Measurements from ENCODE around the gene NARF. TPM values are rescaled to one million over a fixed set of nuclear protein-coding genes. Genes with fewer than 3 reads are reported as not detected.
A peak's percentile ranks its signal among the peaks of the same experiment; 100 is the strongest.

The NARF gene
- total RNA-seq, 2 donors from 2014 or later: 217 to 295 TPM

DNA sequence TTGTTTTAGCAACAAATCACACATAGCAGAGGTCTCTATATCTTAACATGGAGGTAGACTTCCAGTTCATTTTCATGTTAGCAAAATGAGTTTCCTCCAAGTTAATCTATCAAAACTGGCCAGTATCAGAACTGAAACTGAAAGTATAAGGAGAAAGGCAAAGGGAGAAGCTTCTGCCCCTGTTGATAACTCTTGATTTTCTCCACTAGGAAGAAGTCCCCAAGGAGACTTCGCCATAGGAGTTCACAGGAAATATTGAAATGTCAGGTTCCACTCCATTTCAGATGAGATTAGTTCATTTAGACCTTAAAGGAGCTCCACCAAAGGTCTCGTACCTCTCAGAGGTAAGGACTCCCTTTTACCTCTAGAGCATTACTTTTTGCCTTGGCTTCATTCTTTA lies 39.0 kb upstream of the NARF start:
- ATAC-seq: no peak
- peak; percentile 12 for DNase-seq (ENCODE audit: low spot score)
- peaks cover 2% of the 10 kb centered on the region for H3K36me3 Mint-ChIP-seq
- no peaks in the 10 kb centered on the region for H3K9me3 Mint-ChIP-seq
- H3K27me3 Mint-ChIP-seq: no peaks in the 10 kb centered on the region
- peak overlapping the region; percentile 74 to 86 for H3K27ac Mint-ChIP-seq
- H3K4me3 Mint-ChIP-seq: peak overlapping the region; percentile 74
- peaks cover 26 to 29% of the 10 kb centered on the region in 2 donors for H3K4me1 Mint-ChIP-seq (ENCODE audit: low read depth in 2 of 2)

DNA sequence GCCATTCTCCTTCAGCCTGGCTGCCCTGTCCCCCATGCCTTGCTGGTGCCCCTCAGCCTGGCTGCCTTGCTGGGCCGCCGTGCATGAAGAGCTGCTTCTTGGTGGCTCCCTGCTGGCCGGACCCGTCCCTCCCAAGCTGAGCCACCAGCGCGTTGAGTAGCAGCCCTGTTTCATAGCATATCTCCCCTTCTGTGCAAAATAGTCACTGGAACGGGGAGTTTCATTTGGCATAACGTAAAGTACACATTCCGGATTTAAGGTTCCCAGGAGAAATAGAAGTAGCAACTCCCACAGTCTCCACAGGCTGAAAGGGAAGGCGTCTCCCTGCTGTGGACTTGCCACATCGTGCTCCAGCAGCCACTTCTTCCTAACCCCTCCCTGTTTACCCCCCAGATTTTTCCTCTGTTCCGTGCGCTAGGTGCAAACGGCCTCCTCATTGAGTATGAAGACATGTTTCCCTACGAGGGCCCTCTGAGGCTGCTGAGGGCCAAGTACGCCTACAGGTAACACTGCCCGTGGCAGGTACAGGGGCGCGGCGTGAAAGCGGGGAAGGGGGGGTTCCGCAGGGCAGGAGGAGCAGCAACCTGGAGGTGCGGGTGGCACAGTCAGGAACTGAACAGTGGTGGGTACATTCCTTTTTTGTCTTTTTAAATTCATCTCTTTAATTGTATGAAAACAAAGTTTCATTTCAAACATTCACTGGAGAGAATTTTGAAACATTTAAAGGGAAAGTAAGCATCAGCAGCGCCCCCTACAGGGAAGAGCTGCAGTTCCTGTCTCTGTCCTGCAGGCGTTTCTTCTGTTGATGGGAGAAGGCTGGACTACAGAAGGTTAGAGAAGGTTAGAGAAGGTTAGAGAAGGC lies 34.3 kb upstream of the NARF start:
- Mint-ChIP-seq H3K27me3 (no peaks in the 10 kb centered on the region), H3K4me1 (ENCODE audit: low read depth in 2 of 2) (peaks cover 23 to 39% of the 10 kb centered on the region in 2 donors), H3K9me3 (no peaks in the 10 kb centered on the region), H3K36me3 (peaks cover 6% of the 10 kb centered on the region), H3K4me3 (no peak overlapping the region), H3K27ac (peak overlapping the region; percentile 64 to 75)
- no peak for ATAC-seq
- DNase-seq (ENCODE audit: low spot score): no peak

DNA sequence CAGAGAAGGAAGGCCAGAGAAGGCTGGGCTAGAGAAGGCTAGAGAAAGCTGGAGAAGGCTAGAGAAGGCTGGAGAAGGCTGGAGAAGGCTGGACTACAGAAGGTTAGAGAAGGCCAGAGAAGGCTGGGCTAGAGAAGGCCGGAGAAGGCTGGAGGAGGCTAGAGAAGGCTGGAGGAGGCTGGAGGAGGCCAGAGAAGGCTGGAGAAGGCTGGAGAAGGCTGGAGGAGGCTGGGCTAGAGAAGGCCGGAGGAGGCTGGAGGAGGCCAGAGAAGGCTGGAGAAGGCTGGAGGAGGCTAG lies 33.7 kb upstream of the NARF start:
- H3K36me3 Mint-ChIP-seq: peaks cover 6% of the 10 kb centered on the region
- H3K4me1 Mint-ChIP-seq (ENCODE audit: low read depth in 2 of 2): peaks cover 23 to 39% of the 10 kb centered on the region in 2 donors
- H3K4me3 Mint-ChIP-seq: no peak overlapping the region
- H3K27me3 Mint-ChIP-seq: no peaks in the 10 kb centered on the region
- H3K9me3 Mint-ChIP-seq: no peaks in the 10 kb centered on the region
- DNase-seq (ENCODE audit: low spot score): no peak
- ATAC-seq: no peak
- H3K27ac Mint-ChIP-seq: peak overlapping the region; percentile 64 to 75

DNA sequence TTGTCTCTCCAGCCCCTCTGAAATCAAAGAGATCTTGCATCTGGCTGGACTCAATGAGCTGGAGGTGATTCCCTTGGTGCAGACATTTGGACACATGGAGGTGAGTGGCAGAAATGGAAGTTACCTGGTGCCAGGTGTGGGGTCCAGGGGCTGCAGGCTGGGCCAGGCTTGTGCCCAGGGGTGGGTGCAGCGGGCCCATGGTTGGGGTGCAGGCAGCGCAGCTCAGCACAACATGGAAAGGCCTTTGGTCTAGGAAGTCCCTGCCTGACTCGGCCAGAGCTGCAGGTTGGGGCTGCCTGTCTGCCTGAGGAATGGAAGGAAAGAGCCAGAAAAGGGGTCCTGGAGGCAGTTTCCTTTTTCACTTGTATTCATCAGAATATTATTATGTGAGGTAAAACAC lies 30.0 kb upstream of the NARF start:
- H3K9me3 Mint-ChIP-seq: no peaks in the 10 kb centered on the region
- H3K36me3 Mint-ChIP-seq: peaks cover 6% of the 10 kb centered on the region
- peak overlapping the region; percentile 86 for H3K4me3 Mint-ChIP-seq
- H3K4me1 Mint-ChIP-seq (ENCODE audit: low read depth in 2 of 2): peaks cover 23 to 33% of the 10 kb centered on the region in 2 donors
- peak overlapping the region; percentile 80 to 93 for H3K27ac Mint-ChIP-seq
- no peak for ATAC-seq
- H3K27me3 Mint-ChIP-seq: no peaks in the 10 kb centered on the region
- DNase-seq (ENCODE audit: low spot score): no peak

DNA sequence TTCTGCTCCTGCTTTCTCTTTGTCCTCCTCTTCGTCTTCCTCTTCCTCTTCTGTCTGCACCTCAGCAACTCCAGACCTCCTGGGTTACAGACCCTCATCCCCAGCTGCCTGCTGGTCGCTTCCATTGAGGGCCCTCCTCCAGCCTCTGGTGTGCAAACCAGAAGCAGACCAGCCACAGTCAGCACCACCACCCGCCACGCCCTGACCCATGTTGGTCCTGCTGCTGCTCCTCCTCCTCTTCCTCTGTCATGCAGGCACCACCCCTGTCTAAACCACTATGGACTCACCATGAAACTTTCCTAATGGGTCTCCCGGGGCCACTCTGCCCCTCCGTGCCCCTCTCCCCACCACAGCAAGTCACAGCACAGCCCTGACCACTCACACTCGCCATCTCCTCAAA lies 28.7 kb upstream of the NARF start:
- H3K4me1 Mint-ChIP-seq (ENCODE audit: low read depth in 2 of 2): peaks cover 23 to 33% of the 10 kb centered on the region in 2 donors
- H3K9me3 Mint-ChIP-seq: no peaks in the 10 kb centered on the region
- no peaks in the 10 kb centered on the region for H3K27me3 Mint-ChIP-seq
- peak overlapping the region; percentile 80 to 93 for H3K27ac Mint-ChIP-seq
- peaks cover under 1% of the 10 kb centered on the region for H3K36me3 Mint-ChIP-seq
- DNase-seq (ENCODE audit: low spot score): no peak
- ATAC-seq: peak; percentile 67 to 81
- H3K4me3 Mint-ChIP-seq: peak overlapping the region; percentile 86

DNA sequence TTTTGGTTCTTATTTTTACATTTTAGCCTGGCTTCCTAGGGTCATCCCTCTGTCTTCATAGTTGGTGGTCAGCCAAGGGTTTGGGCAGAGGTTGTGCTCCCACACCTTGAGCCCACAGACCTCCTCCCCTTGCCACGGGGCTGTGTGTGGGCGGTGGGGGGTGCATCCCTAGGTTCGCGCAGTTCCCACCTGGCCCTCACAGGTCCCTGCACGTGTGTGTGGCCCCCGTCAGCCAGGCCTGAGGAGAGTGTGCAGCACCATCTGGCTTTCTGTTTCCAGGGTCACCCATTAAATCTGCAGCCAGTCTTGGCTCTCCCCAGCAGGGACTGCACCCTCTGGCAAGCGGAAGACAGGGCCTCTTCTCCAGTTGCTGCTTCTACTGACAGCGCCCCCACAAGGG lies 26.5 kb upstream of the NARF start:
- ATAC-seq (no peak), DNase-seq (ENCODE audit: low spot score) (no peak)
- no peak overlapping the region for H3K4me3 Mint-ChIP-seq
- H3K4me1 Mint-ChIP-seq (ENCODE audit: low read depth in 2 of 2): peaks cover 17 to 27% of the 10 kb centered on the region in 2 donors
- H3K27me3 Mint-ChIP-seq: no peaks in the 10 kb centered on the region
- no peaks in the 10 kb centered on the region for H3K36me3 Mint-ChIP-seq
- H3K27ac Mint-ChIP-seq: peak overlapping the region; percentile 80 to 93
- no peaks in the 10 kb centered on the region for H3K9me3 Mint-ChIP-seq

DNA sequence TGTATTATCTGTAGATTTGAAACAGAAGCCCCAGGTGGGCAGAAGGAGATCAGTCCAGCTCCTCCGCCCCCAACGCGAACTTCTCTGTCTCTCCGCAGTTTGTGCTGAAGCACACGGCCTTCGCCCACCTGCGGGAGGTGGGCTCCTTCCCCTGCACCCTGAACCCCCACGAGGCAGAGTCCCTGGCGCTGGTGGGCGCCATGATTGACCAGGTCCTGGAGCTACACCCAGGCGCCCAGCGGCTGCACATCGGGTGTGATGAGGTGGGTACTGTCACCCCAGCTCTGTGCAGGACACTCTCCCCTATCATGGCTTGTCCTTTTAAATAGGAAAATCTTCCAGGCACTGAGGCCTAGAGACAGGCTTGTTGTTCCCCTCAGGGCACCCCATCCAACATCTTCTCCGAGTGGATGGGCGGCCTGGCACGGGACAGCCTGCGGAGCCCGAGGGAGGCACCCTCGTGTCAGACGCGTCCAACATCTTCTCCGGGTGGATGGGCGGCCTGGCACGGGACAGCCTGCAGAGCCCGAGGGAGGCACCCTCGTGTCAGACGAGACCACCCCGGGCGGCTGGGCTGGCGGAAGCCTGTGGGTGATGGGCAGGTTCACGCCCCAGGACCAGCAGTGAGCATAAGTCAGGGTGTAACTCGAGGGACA lies 24.9 kb upstream of the NARF start:
- H3K27me3 Mint-ChIP-seq: no peaks in the 10 kb centered on the region
- peak overlapping the region; percentile 66 to 80 for H3K27ac Mint-ChIP-seq
- H3K4me1 Mint-ChIP-seq (ENCODE audit: low read depth in 2 of 2): peaks cover 17 to 25% of the 10 kb centered on the region in 2 donors
- no peak for ATAC-seq
- no peaks in the 10 kb centered on the region for H3K36me3 Mint-ChIP-seq
- H3K4me3 Mint-ChIP-seq: no peak overlapping the region
- DNase-seq (ENCODE audit: low spot score): peak; percentile 57
- H3K9me3 Mint-ChIP-seq: no peaks in the 10 kb centered on the region

DNA sequence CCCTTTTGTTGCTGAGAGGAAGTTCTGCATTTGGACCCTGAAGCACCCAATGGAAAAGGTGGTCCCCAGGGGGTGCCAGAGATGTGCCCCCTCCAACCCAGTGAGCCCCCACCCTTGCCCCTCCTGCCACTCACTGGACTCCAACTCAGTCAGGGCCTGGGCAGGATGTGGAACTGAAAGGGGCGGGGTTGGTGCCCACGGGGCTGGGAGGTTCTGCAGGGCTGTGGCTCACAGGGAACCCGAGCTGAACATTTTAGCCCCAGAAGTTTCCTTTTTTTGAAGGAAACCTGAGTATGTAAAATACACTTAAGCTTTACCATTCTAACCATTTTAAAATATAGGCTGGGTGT lies 24.4 kb upstream of the NARF start:
- Mint-ChIP-seq H3K27ac (peak overlapping the region; percentile 66 to 80), H3K4me1 (ENCODE audit: low read depth in 2 of 2) (peaks cover 17 to 25% of the 10 kb centered on the region in 2 donors), H3K36me3 (no peaks in the 10 kb centered on the region), H3K27me3 (no peaks in the 10 kb centered on the region), H3K9me3 (no peaks in the 10 kb centered on the region), H3K4me3 (no peak overlapping the region)
- ATAC-seq (peak; percentile 73 to 75), DNase-seq (ENCODE audit: low spot score) (peak; percentile 68)

DNA sequence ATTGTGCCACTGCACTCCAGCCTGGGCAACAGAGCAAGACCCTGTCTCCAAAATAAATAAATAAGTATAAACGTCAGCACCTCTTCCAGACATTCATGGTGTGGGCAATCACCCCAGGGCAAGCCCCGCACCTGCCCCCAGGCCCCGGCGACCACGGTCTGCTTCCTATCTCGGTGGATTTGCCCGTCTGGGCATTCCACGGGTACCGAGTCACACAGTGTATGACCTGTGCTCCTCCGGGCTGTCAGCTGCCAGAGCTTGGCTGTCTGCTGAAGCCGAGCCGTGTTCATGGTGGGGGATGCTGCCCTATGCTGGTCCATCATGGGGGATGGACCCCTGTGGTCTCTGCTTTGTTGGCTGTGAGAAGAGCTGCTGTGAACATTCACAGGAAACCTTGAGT lies 23.4 kb upstream of the NARF start:
- Mint-ChIP-seq H3K9me3 (no peaks in the 10 kb centered on the region), H3K4me3 (peak overlapping the region; percentile 17), H3K36me3 (no peaks in the 10 kb centered on the region), H3K27ac (peak overlapping the region in 1 of 2 donors; percentile 56), H3K27me3 (no peaks in the 10 kb centered on the region), H3K4me1 (ENCODE audit: low read depth in 2 of 2) (peaks cover 8 to 16% of the 10 kb centered on the region in 2 donors)
- DNase-seq (ENCODE audit: low spot score) (peak; percentile 57), ATAC-seq (peak in 1 of 2 donors; percentile 20)

DNA sequence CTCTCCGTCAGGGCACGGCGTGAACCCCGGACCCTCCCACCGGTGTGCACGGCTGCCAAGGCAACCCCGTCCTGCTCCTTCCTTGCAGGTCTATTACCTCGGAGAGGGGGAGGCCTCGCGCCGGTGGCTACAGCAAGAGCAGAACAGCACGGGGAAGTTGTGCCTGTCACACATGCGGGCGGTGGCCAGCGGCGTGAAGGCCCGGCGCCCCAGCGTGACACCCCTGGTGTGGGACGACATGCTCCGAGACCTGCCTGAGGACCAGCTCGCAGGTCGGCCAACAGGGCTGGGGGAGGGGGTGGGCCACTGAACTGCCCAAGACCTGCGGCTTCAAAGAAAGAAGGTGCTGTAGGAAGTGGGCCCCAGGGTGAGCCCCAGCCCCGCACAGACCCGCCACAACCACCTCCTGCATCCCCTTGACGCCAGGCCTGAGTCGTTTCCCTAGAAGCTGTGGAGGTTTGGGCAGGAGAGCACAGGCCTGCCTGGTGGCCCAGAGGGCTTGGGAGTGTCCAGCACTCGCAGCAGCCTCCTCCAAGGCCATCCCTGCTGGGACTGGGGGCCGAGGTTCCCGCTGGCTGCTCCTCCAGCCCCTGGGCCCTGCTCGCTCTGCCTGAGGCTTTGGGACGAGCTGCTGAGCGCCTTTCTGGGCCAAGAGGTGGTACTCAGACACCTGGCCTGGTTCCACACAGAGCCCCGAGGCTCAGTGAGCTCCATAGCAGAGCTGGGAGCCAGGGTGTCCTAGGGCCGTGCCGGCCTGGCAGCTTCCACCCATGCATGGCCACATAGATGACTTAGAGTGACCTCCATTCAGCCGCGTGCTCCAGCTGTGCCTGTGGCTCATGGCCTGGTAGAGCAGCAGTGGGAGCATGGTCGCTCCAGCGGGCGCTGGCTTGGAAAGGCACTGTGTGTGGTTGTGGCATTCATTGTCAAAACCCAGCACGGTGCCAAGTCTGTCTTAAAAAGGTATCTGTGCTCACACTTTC lies 22.6 kb upstream of the NARF start:
- Mint-ChIP-seq H3K9me3 (no peaks in the 10 kb centered on the region), H3K27ac (peak overlapping the region in 1 of 2 donors; percentile 56), H3K4me1 (ENCODE audit: low read depth in 2 of 2) (peaks cover 5 to 15% of the 10 kb centered on the region in 2 donors), H3K36me3 (no peaks in the 10 kb centered on the region), H3K4me3 (peak overlapping the region; percentile 17), H3K27me3 (no peaks in the 10 kb centered on the region)
- DNase-seq (ENCODE audit: low spot score): peak; percentile 61
- ATAC-seq: peak; percentile 8 to 40

DNA sequence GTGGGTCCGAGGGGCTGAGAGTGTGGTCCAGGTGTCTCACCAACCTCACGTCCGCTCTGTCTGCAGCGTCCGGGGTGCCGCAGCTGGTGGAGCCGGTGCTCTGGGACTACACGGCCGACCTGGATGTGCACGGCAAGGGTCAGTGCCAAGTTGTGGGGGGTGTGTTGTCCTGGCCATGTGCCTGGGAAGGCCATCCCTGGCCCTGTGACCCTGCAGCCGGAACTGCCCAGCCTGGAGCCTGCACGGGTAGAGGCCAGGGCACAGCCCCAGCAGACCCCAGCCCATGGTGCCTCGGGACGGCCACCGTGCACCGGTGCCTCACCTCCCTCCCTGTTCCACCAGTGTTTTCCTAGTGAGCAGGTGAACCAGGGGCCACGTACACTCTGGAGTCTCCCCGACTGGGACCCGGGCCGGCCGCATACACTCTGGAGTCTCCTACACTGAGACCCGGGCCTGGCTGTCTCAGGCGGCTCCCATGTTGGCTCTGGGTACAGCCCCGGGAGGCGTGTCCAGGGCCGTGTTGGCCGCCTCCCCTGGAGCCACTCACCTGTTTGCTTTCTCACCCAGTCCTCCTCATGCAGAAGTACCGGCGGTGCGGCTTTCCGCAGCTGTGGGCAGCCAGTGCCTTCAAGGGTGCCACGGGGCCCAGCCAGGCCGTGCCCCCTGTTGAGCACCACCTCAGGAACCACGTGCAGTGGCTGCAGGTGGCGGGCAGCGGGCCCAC lies 21.8 kb upstream of the NARF start:
- ATAC-seq (no peak), DNase-seq (ENCODE audit: low spot score) (no peak)
- Mint-ChIP-seq H3K27me3 (no peaks in the 10 kb centered on the region), H3K36me3 (no peaks in the 10 kb centered on the region), H3K4me1 (ENCODE audit: low read depth in 2 of 2) (peaks cover 5 to 14% of the 10 kb centered on the region in 2 donors), H3K9me3 (no peaks in the 10 kb centered on the region), H3K27ac (no peak overlapping the region), H3K4me3 (no peak overlapping the region)

DNA sequence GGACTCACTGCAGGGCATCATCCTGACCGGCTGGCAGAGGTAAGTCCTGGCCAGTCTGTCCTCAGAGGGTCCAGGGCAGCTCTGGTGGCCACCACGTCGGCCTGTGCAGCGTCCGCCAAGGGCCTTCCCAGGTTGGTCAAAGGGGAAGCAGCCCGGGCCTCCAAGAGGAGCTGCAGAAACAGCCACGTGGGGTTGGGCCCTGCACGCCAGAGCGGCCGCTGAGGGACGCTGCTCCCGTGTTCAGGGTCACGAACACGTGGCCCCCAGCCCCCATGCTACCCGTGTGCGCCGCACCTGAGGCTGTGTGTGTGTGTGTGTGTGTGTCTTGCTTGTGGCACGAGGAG lies 21.2 kb upstream of the NARF start:
- Mint-ChIP-seq H3K4me1 (ENCODE audit: low read depth in 2 of 2) (peaks cover 5 to 14% of the 10 kb centered on the region in 2 donors), H3K9me3 (no peaks in the 10 kb centered on the region), H3K27me3 (no peaks in the 10 kb centered on the region), H3K36me3 (no peaks in the 10 kb centered on the region), H3K27ac (no peak overlapping the region), H3K4me3 (no peak overlapping the region)
- DNase-seq (ENCODE audit: low spot score) (no peak), ATAC-seq (no peak)
